Spleen (tissue), 11 donors: ENCODE data around the gene ATP10A. TPM values are rescaled to one million over a fixed set of nuclear protein-coding genes. Genes with fewer than 3 reads are reported as not detected.
"Not testable (repeated sequence)": the region's sequence is repeated elsewhere in the genome, so short reads cannot be mapped to it uniquely, and the experiment has no call there.

Source experiments
- DNase-seq: peaks from one replicate; pipeline ENCODE4 v3.0.0-alpha.2; 2020
- H3K27ac ChIP-seq, 8 donors: fragments of 200-600 bp; sonication (generic) in 7 of 8; 1 replicate in 4 of 8; 2 replicates in 4 of 8; pipeline versions ENCODE4 v1.5.0 to v1.8.0; 2016 to 2021; ENCODE audit warnings: inconsistent platforms in 4 of 8, mild to moderate bottlenecking in 4 of 8, moderate library complexity in 1 of 8
- H3K27me3 ChIP-seq, 7 donors: fragments of 200-600 bp; sonication (generic) in 6 of 7; replicated peaks in 1 of 7; 1 replicate in 4 of 7; 2 replicates in 3 of 7; pipeline versions ENCODE4 v1.5.0 to v1.8.0; 2016 to 2021; ENCODE audit warnings: inconsistent platforms in 3 of 7, mild to moderate bottlenecking in 1 of 7
- H3K36me3 ChIP-seq, 6 donors: fragments of 200-600 bp; sonication (generic) in 5 of 6; 1 replicate in 4 of 6; 2 replicates in 2 of 6; pipeline versions ENCODE4 v1.5.0 to v1.8.0; 2016 to 2021; ENCODE audit warnings: inconsistent platforms in 2 of 6
- H3K4me1 ChIP-seq, 6 donors: fragments of 200-600 bp; sonication (generic) in 5 of 6; 1 replicate in 3 of 6; 2 replicates in 3 of 6; pipeline versions ENCODE4 v1.5.0 to v1.8.0; 2016 to 2021; ENCODE audit warnings: inconsistent platforms in 3 of 6
- H3K4me3 ChIP-seq, 8 donors: fragments of 200-600 bp; sonication (generic) in 7 of 8; 1 replicate in 4 of 8; 2 replicates in 4 of 8; pipeline versions ENCODE4 v1.5.0 to v1.8.0; 2016 to 2021; ENCODE audit warnings: inconsistent platforms in 4 of 8, mild to moderate bottlenecking in 4 of 8, moderate library complexity in 2 of 8
- H3K9me3 ChIP-seq, 8 donors: fragments of 200-600 bp; sonication (generic) in 7 of 8; 1 replicate in 4 of 8; 2 replicates in 4 of 8; pipeline versions ENCODE4 v1.5.0 to v1.8.0; 2016 to 2021; ENCODE audit warnings: inconsistent platforms in 4 of 8
- CTCF ChIP-seq, 11 experiments: fragments of 200-600 bp in 7 of 11; fragments of 450-650 bp in 4 of 11; sonication (generic) in 4 of 11; IDR thresholded peaks in 8 of 11; conservative IDR thresholded peaks in 3 of 11; 1 replicate in 7 of 11; 2 replicates in 4 of 11; pipeline versions ENCODE4 v1.4.0 to v1.8.0; 2016 to 2021; ENCODE audit warnings: antibody characterized with exemption in 11 of 11, inconsistent platforms in 4 of 11, mild to moderate bottlenecking in 1 of 11
- POLR2A ChIP-seq, 3 donors: fragments of 450-650 bp; IDR thresholded peaks; one replicate each; pipeline ENCODE4 v1.5.1; 2017; ENCODE audit warnings: antibody characterized with exemption in 3 of 3, mild to moderate bottlenecking in 1 of 3
- POLR2AphosphoS5 ChIP-seq, 3 donors: sonication (generic); formaldehyde crosslinking; IDR thresholded peaks; one replicate each; pipeline ENCODE4 v1.5.1; 2017; ENCODE audit warnings: antibody characterized with exemption in 3 of 3
- WGBS, 5 donors: extraction: QIAGEN DNeasy Blood & Tissue Kit in 3 of 5; methylation state at CpG; one replicate each; pipeline versions ENCODE4 v1.1.5 to v1.1.7; 2013 to 2018; 5-methylcytosine and 5-hydroxymethylcytosine counted together
- intact Hi-C: fragments of 100-400 bp; cut with DNase I; formaldehyde crosslinking; loops from one replicate; pipeline ENCODE4 v1.15.0; 2023; ENCODE audit warnings: low total_unique reads
- polyA plus RNA-seq, 3 donors: library from polyadenylated mRNA; stranded (reverse); fragments of 200-250 nt; gene quantifications; one replicate each; pipeline ENCODE4 v1.2.1, GENCODE V29; 2013
- total RNA-seq, 7 donors: library from RNA; depleted of rRNA in 3 of 7; stranded (reverse); fragments of >200 nt in 3 of 7; fragmentation: NEBNext Ultra II Directional in 4 of 7; extraction: Animal tissue kit (Norgen Biotek cat#: 25700) in 4 of 7; gene quantifications; one replicate each; pipeline versions ENCODE4 v1.1.0 to v1.2.1, GENCODE V29; 2016 to 2021
- donor health status: healthy with polysubstance abuse.
- donor health status: DM: no; HTN: no; CAD: no; lungs with moderate emphysema.
- donor health status: DM: no; HTN: no; CAD: no.
- donor health status: Bipolar disorder and iron deficiency.
- donor health status: healthy.
- donor health status: DM: no; HTN: no; CAD: no.
- donor health status: DM: yes; HTN: yes; CAD: no.

ATP10A gene
- total and polyA plus RNA-seq, 10 donors, result 0.54 to 8.6 (median 2.7) TPM

DNA sequence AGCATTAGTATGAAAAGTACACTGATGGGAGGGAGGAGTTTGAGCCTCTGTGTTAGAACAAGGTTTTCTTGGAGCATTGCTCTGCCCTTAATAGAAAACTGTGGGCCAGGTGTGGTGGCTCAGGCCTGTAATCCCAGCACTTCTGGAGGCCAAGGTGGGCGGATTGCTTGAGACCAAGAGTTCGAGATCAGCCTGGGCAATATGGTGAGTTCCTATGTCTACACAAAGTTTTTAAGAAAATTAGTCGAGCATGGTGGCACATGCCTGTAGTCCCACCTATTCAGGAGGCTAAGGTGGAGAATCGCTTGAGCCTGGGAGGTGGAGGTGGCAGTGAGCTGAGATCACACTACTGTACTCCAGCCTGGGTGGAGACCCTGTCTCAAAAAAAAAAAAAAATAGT, 103.7 kb downstream of the ATP10A start:
- no peaks in the 10 kb centered on the region for H3K27me3 ChIP-seq
- TF ChIP-seq POLR2A (IDR thresholded peaks at IDR 0.05), result no peak
- H3K9me3 ChIP-seq, result peaks cover 0 to 5% (median 0%) of the 10 kb centered on the region in 8 donors
- no peaks in the 10 kb centered on the region for H3K36me3 ChIP-seq
- H3K4me3 ChIP-seq, result no peak overlapping the region
- intact Hi-C loops, result no loop called here
- no peak for DNase-seq
- no peaks in the 10 kb centered on the region for H3K4me1 ChIP-seq
- H3K27ac ChIP-seq, result no peak overlapping the region
- 81 to 93% (median 87%) methylated on average over 4 of the region's 4 CpGs for WGBS, 5 donors

DNA sequence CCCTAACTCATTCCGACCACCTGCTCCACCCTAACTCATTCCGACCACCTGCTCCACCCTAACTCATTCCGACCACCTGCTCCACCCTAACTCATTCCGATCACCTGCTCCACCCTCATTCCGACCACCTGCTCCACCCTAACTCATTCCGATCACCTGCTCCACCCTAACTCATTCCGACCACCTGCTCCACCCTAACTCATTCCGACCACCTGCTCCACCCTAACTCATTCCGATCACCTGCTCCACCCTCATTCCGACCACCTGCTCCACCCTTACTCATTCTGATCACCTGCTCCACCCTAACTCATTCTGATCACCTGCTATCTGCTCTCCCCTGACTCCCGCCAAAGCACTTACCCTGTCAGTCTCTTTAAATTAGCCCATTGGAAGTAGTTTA, 104.5 kb downstream of the ATP10A start:
- DNase-seq, H3K36me3 ChIP-seq, H3K27ac ChIP-seq, H3K4me1 ChIP-seq, intact Hi-C loops, H3K4me3 ChIP-seq, H3K9me3 ChIP-seq, H3K27me3 ChIP-seq: not testable (repeated sequence)
- 91 to 96% (median 94%) methylated on average over 11 of the region's 11 CpGs for WGBS, 5 donors

GRCh38 chr15:25743548-25744275, 119.4 kb downstream of the ATP10A start:
- H3K27ac ChIP-seq, result no peak overlapping the region
- H3K9me3 ChIP-seq, result peaks cover 0 to 8% (median 6%) of the 10 kb centered on the region in 8 donors
- WGBS, 5 donors, result 82 to 95% (median 90%) methylated on average over 10 of the region's 10 CpGs
- peaks cover 0 to 11% (median 0%) of the 10 kb centered on the region in 7 donors for H3K27me3 ChIP-seq
- H3K4me3 ChIP-seq, result no peak overlapping the region
- TF ChIP-seq POLR2A (IDR thresholded peaks at IDR 0.05), result no peak
- no peak for TF ChIP-seq CTCF (IDR thresholded peaks at IDR 0.05 in 8 of 11, conservative IDR thresholded peaks at IDR 0.05 in 3 of 11)
- TF ChIP-seq POLR2AphosphoS5 (IDR thresholded peaks at IDR 0.05), result no peak
- H3K4me1 ChIP-seq, result peaks cover 0 to 26% (median 8%) of the 10 kb centered on the region in 6 donors
- no peak for DNase-seq
- intact Hi-C loops, result no loop called here
- H3K36me3 ChIP-seq, result no peaks in the 10 kb centered on the region

- peaks cover 0 to 26% (median 8%) of the 10 kb centered on the region in 6 donors for H3K4me1 ChIP-seq
- H3K4me3 ChIP-seq, result no peak overlapping the region
- H3K27me3 ChIP-seq, result peaks cover 0 to 11% (median 0%) of the 10 kb centered on the region in 7 donors
- intact Hi-C loops, result no loop called here
- no peak for DNase-seq
- TF ChIP-seq POLR2A (IDR thresholded peaks at IDR 0.05), result no peak
- H3K27ac ChIP-seq, result no peak overlapping the region
- 69 to 90% (median 84%) methylated on average over 8 to 9 of the region's 9 CpGs for WGBS, 5 donors
- H3K9me3 ChIP-seq, result peaks cover 0 to under 1% (median 0%) of the 10 kb centered on the region in 8 donors
- no peaks in the 10 kb centered on the region for H3K36me3 ChIP-seq
These were observed 120.2 kb downstream of the ATP10A start for GRCh38 chr15:25742776-25743547.

- WGBS, 5 donors, result 78 to 89% (median 84%) methylated on average over 19 of the region's 19 CpGs
- Histone ChIP-seq H3K36me3 (no peaks in the 10 kb centered on the region), H3K4me1 (peaks cover 0 to 26% (median 8%) of the 10 kb centered on the region in 6 donors), H3K4me3 (no peak overlapping the region), H3K27ac (no peak overlapping the region), H3K9me3 (no peaks in the 10 kb centered on the region), H3K27me3 (peaks cover 0 to 11% (median 0%) of the 10 kb centered on the region in 7 donors)
- DNase-seq, result no peak
- intact Hi-C loops, result no loop called here
- TF ChIP-seq CTCF (IDR thresholded peaks at IDR 0.05 in 8 of 11, conservative IDR thresholded peaks at IDR 0.05 in 3 of 11), result no peak
- TF ChIP-seq POLR2AphosphoS5 (IDR thresholded peaks at IDR 0.05), result no peak
- no peak for TF ChIP-seq POLR2A (IDR thresholded peaks at IDR 0.05)
These were observed 120.9 kb downstream of the ATP10A start for GRCh38 chr15:25742041-25742730.
